Lung (tissue), 12 donors: ENCODE results near the gene PLEKHG4B. TPM values are rescaled to one million over a fixed set of nuclear protein-coding genes. Genes with fewer than 3 reads are reported as not detected.

Source experiments
- ATAC-seq: fragments of 200-7000 bp; cut with Tn5 transposase; one replicate; pipeline ENCODE4 v1.9.1; 2020; ENCODE audit warnings: moderate number of reproducible peaks; ENCODE audit not compliant: insufficient read depth, low FRiP score
- DNase-seq, 3 donors: peaks; one replicate each; pipeline ENCODE4 v3.0.0-alpha.2; 2013 to 2017
- H3K27ac ChIP-seq, 2 donors: one replicate each; pipeline ENCODE4 v1.5.1; 2013; ENCODE audit warnings: mild to moderate bottlenecking in 2 of 2, moderate library complexity in 2 of 2, control low read depth in 1 of 2, inconsistent platforms in 1 of 2, low read depth in 1 of 2, low read length in 1 of 2
- H3K27me3 ChIP-seq, 3 donors: one replicate each; pipeline ENCODE4 v1.5.1; 2013; ENCODE audit warnings: low read length in 2 of 3; ENCODE audit not compliant: control insufficient read depth in 3 of 3, insufficient read depth in 3 of 3
- H3K36me3 ChIP-seq, 4 donors: one replicate each; pipeline ENCODE4 v1.5.1; 2013; ENCODE audit warnings: low read length in 4 of 4, mild to moderate bottlenecking in 1 of 4, moderate library complexity in 1 of 4; ENCODE audit not compliant: control insufficient read depth in 4 of 4, insufficient read depth in 4 of 4
- H3K4me1 ChIP-seq, 5 donors: one replicate each; pipeline ENCODE4 v1.5.1; 2013; ENCODE audit warnings: low read length in 5 of 5, mild to moderate bottlenecking in 2 of 5, moderate library complexity in 1 of 5; ENCODE audit not compliant: control insufficient read depth in 5 of 5, insufficient read depth in 5 of 5
- H3K4me3 ChIP-seq: one replicate; pipeline ENCODE4 v1.5.1; 2013; ENCODE audit warnings: mild to moderate bottlenecking, control low read depth, moderate library complexity
- H3K9ac ChIP-seq, 2 donors: one replicate each; pipeline ENCODE4 v1.5.1; 2013; ENCODE audit warnings: low read length in 2 of 2, control low read depth in 1 of 2; ENCODE audit not compliant: insufficient read depth in 1 of 2
- H3K9me3 ChIP-seq, 4 donors: one replicate each; pipeline ENCODE4 v1.5.1; 2013; ENCODE audit warnings: low read length in 3 of 4, mild to moderate bottlenecking in 1 of 4, moderate library complexity in 1 of 4; ENCODE audit not compliant: control insufficient read depth in 4 of 4, insufficient read depth in 3 of 4
- CTCF ChIP-seq: IDR thresholded peaks from 2 replicates; pipeline ENCODE4 v1.5.1; 2012; ENCODE audit warnings: mild to moderate bottlenecking; ENCODE audit errors: control extremely low read depth, extremely low read depth
- WGBS, 2 donors: extraction: QIAGEN DNeasy Blood & Tissue Kit; methylation state at CpG; one replicate each; pipeline ENCODE4 v1.1.7; 2013; 5-methylcytosine and 5-hydroxymethylcytosine counted together
- polyA plus RNA-seq, 2 donors: library from polyadenylated mRNA; stranded (reverse); fragments of 200-250 nt; gene quantifications; one replicate each; pipeline ENCODE4 v1.2.1, GENCODE V29; 2013
- total RNA-seq, 2 donors: library from RNA; depleted of rRNA in 1 of 2; stranded (reverse); fragments of >200 nt in 1 of 2; gene quantifications; one replicate each; pipeline ENCODE4 v1.2.1, GENCODE V29; 2014 to 2021
- donor health status: control.
- donor health status: control.
- donor health status: Bipolar disorder and iron deficiency.
- donor health status: healthy.
- donor health status: DM: yes; HTN: yes; CAD: no.

The PLEKHG4B gene
- total and polyA plus RNA-seq, 4 donors: 0.24 to 4.7 (median 3.0) TPM

- H3K4me3 ChIP-seq: no peak overlapping the region
These were observed 77.7 kb downstream of the PLEKHG4B start for GRCh38 chr5:169728-170094.

GRCh38 chr5:170971-171800 is 79.2 kb downstream of the PLEKHG4B start:
- no peak overlapping the region for H3K9ac ChIP-seq
- H3K27ac ChIP-seq: no peak overlapping the region
- ATAC-seq (no peak), DNase-seq (peak in 2 of 3 donors; percentile 12 to 18)
- 88 to 89% methylated on average over 36 to 37 of the region's 37 CpGs for WGBS, 2 donors
- peaks cover 0 to 3% (median 0%) of the 10 kb centered on the region in 4 donors for H3K36me3 ChIP-seq
- H3K27me3 ChIP-seq: no peaks in the 10 kb centered on the region
- no peak overlapping the region for H3K4me3 ChIP-seq
- H3K4me1 ChIP-seq: peaks cover 0 to 18% (median 3%) of the 10 kb centered on the region in 5 donors
- H3K9me3 ChIP-seq: no peaks in the 10 kb centered on the region
- TF ChIP-seq CTCF: no peak

More at GRCh38 chr5:169728-170094, 77.7 kb downstream of the PLEKHG4B start:
- Histone ChIP-seq H3K4me1 (peaks cover 0 to 18% (median 3%) of the 10 kb centered on the region in 5 donors), H3K27ac (no peak overlapping the region), H3K27me3 (no peaks in the 10 kb centered on the region), H3K9me3 (no peaks in the 10 kb centered on the region), H3K36me3 (peaks cover 0 to 3% (median 0%) of the 10 kb centered on the region in 4 donors), H3K9ac (no peak overlapping the region)
- 73 to 84% methylated on average over 12 of the region's 12 CpGs for WGBS, 2 donors
- no peak for ATAC-seq
- DNase-seq: peak in 1 of 3 donors; percentile 10
- no peak for TF ChIP-seq CTCF

GRCh38 chr5:171801-172331 is 79.9 kb downstream of the PLEKHG4B start:
- H3K27ac ChIP-seq: no peak overlapping the region
- H3K9me3 ChIP-seq: no peaks in the 10 kb centered on the region
- DNase-seq: peak in 1 of 3 donors; percentile 9
- TF ChIP-seq CTCF: no peak
- 92 to 93% methylated on average over 23 of the region's 23 CpGs for WGBS, 2 donors
- no peak overlapping the region for H3K4me3 ChIP-seq
- H3K4me1 ChIP-seq: peaks cover 0 to 18% (median 3%) of the 10 kb centered on the region in 5 donors
- H3K27me3 ChIP-seq: no peaks in the 10 kb centered on the region
- ATAC-seq: no peak
- no peak overlapping the region for H3K9ac ChIP-seq
- peaks cover 0 to 3% (median 0%) of the 10 kb centered on the region in 4 donors for H3K36me3 ChIP-seq
